SK-N-SH (cell line): ENCODE results near the gene DUSP5. TPM values are rescaled to one million over a fixed set of nuclear protein-coding genes. Genes with fewer than 3 reads are reported as not detected.
A peak's percentile ranks its signal among the peaks of the same experiment; 100 is the strongest.

Experiments used
- CHD2 ChIP-seq: fragments of 150-350 bp; IDR thresholded peaks from 2 replicates; pipeline ENCODE4 v1.6.1; 2018; ENCODE audit warnings: low read length; ENCODE audit not compliant: partially characterized antibody
- ELF1 ChIP-seq: IDR thresholded peaks from 2 replicates; pipeline ENCODE4 v1.4.0; 2012
- EP300 ChIP-seq, 2 experiments: IDR thresholded peaks; 2 replicates each; pipeline versions ENCODE4 v1.4.0 to v1.6.1; 2012; ENCODE audit warnings: borderline replicate concordance in 1 of 2, low read depth in 1 of 2, low read length in 1 of 2
- EZH2phosphoT487 ChIP-seq: fragments of 200-600 bp; sonication (generic); IDR thresholded peaks from 2 replicates; pipeline ENCODE4 v1.6.1; 2017; ENCODE audit warnings: low read depth, mixed run types, mild to moderate bottlenecking, antibody characterized with exemption, moderate library complexity, borderline replicate concordance
- FOXM1 ChIP-seq: IDR thresholded peaks from 2 replicates; pipeline ENCODE4 v1.4.0; 2012; ENCODE audit warnings: low read depth, mild to moderate bottlenecking
- GATA2 ChIP-seq: sonication (generic); formaldehyde crosslinking; IDR thresholded peaks from 2 replicates; pipeline ENCODE4 v1.5.0; 2020; ENCODE audit warnings: mild to moderate bottlenecking, missing genetic modification reagents
- JUND ChIP-seq: IDR thresholded peaks from 2 replicates; pipeline ENCODE4 v1.4.0; 2012
- RAD21 ChIP-seq: IDR thresholded peaks from 2 replicates; pipeline ENCODE4 v1.6.1; 2012; ENCODE audit warnings: mild to moderate bottlenecking, low read length
- RCOR1 ChIP-seq: fragments of 150-350 bp; IDR thresholded peaks from 2 replicates; pipeline ENCODE4 v1.6.1; 2017; ENCODE audit warnings: antibody characterized with exemption, low read length
- RFX5 ChIP-seq: IDR thresholded peaks from 2 replicates; pipeline ENCODE4 v1.6.1; 2012; ENCODE audit warnings: mild to moderate bottlenecking, improper control_type of control experiment, low read length
- RXRA ChIP-seq: IDR thresholded peaks from 2 replicates; pipeline ENCODE4 v1.4.0; 2012; ENCODE audit warnings: low read depth, mild to moderate bottlenecking, borderline replicate concordance
- SIN3A ChIP-seq: IDR thresholded peaks from 2 replicates; pipeline ENCODE4 v1.6.1; 2012; ENCODE audit warnings: low read depth, mild to moderate bottlenecking, low read length, moderate library complexity, borderline replicate concordance
- SMC3 ChIP-seq: IDR thresholded peaks from 2 replicates; pipeline ENCODE4 v1.6.1; 2012; ENCODE audit warnings: low read depth, low read length, improper control_type of control experiment
- TEAD4 ChIP-seq: IDR thresholded peaks from 2 replicates; pipeline ENCODE4 v1.4.0; 2012; ENCODE audit warnings: mild to moderate bottlenecking, borderline replicate concordance; ENCODE audit not compliant: insufficient read depth
- polyA plus RNA-seq, 3 experiments: library from polyadenylated mRNA; depleted of rRNA; stranded (reverse); fragments of >200 nt; gene quantifications; 2 replicates each; pipeline ENCODE4 v1.2.3, GENCODE V29; 2012
- TF ChIP-seq, protein P1 (sequence below): IDR thresholded peaks from 2 replicates; pipeline ENCODE4 v1.6.1; 2012; ENCODE audit warnings: mild to moderate bottlenecking, low read depth, low read length, moderate library complexity
- TF ChIP-seq, protein P2 (sequence below): fragments of 150-350 bp; IDR thresholded peaks from 2 replicates; pipeline ENCODE4 v1.6.1; 2017; ENCODE audit warnings: antibody characterized with exemption, low read length, low read depth, borderline replicate concordance
- TF ChIP-seq, protein P3 (sequence below): fragments of 200-600 bp; sonication (generic); IDR thresholded peaks from 2 replicates; pipeline ENCODE4 v1.6.1; 2017; ENCODE audit warnings: antibody characterized with exemption, mild to moderate bottlenecking, moderate library complexity
- TF ChIP-seq, protein P4 (sequence below): IDR thresholded peaks from 2 replicates; pipeline ENCODE4 v1.4.0; 2012; ENCODE audit warnings: low read depth, borderline replicate concordance

Gene DUSP5
- polyA plus RNA-seq, 1 of the 3 experiments (the other 2 are of a cell fraction) = 52.0 TPM

DNA sequence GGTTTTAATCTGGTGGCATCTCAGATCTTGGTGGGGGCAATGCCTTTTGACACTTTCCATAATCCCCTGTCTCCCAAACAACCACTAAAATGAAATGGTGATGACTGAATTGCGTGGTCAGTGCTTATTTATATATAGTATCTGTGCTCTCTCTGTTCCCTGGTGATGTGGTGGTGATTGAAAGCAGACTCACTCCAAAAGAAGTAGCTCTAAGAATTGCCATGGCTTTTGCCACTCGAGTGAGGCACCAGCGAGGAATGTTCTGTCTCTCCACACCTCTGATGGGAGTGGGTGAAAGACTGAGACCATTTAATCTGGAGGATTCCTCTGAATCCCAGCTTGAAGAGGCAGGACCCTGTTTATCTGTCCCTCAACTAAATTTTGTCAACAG is 2.8 kb downstream of the DUSP5 start (continued):
- TF ChIP-seq, protein P1, sequence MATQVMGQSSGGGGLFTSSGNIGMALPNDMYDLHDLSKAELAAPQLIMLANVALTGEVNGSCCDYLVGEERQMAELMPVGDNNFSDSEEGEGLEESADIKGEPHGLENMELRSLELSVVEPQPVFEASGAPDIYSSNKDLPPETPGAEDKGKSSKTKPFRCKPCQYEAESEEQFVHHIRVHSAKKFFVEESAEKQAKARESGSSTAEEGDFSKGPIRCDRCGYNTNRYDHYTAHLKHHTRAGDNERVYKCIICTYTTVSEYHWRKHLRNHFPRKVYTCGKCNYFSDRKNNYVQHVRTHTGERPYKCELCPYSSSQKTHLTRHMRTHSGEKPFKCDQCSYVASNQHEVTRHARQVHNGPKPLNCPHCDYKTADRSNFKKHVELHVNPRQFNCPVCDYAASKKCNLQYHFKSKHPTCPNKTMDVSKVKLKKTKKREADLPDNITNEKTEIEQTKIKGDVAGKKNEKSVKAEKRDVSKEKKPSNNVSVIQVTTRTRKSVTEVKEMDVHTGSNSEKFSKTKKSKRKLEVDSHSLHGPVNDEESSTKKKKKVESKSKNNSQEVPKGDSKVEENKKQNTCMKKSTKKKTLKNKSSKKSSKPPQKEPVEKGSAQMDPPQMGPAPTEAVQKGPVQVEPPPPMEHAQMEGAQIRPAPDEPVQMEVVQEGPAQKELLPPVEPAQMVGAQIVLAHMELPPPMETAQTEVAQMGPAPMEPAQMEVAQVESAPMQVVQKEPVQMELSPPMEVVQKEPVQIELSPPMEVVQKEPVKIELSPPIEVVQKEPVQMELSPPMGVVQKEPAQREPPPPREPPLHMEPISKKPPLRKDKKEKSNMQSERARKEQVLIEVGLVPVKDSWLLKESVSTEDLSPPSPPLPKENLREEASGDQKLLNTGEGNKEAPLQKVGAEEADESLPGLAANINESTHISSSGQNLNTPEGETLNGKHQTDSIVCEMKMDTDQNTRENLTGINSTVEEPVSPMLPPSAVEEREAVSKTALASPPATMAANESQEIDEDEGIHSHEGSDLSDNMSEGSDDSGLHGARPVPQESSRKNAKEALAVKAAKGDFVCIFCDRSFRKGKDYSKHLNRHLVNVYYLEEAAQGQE = no peak
- TF ChIP-seq SMC3 (no peak), SIN3A (no peak), EZH2phosphoT487 (no peak), TEAD4 (peak; percentile 72), RFX5 (no peak), FOXM1 (no peak), RXRA (peak; percentile 80), ELF1 (no peak), CHD2 (no peak), RAD21 (no peak), JUND (peak; percentile 78), EP300 (IDR thresholded peaks at IDR 0.05; ENCODE audit: borderline replicate concordance in 1 of 2, low read depth in 1 of 2, low read length in 1 of 2) (peak in 1 of 2 experiments; percentile 59; a peak in 1 of 4 replicates), GATA2 (CRISPR knock-in tag) (no peak), RCOR1 (no peak)
- TF ChIP-seq, protein P2, sequence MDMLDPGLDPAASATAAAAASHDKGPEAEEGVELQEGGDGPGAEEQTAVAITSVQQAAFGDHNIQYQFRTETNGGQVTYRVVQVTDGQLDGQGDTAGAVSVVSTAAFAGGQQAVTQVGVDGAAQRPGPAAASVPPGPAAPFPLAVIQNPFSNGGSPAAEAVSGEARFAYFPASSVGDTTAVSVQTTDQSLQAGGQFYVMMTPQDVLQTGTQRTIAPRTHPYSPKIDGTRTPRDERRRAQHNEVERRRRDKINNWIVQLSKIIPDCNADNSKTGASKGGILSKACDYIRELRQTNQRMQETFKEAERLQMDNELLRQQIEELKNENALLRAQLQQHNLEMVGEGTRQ = no peak
- TF ChIP-seq, protein P3, sequence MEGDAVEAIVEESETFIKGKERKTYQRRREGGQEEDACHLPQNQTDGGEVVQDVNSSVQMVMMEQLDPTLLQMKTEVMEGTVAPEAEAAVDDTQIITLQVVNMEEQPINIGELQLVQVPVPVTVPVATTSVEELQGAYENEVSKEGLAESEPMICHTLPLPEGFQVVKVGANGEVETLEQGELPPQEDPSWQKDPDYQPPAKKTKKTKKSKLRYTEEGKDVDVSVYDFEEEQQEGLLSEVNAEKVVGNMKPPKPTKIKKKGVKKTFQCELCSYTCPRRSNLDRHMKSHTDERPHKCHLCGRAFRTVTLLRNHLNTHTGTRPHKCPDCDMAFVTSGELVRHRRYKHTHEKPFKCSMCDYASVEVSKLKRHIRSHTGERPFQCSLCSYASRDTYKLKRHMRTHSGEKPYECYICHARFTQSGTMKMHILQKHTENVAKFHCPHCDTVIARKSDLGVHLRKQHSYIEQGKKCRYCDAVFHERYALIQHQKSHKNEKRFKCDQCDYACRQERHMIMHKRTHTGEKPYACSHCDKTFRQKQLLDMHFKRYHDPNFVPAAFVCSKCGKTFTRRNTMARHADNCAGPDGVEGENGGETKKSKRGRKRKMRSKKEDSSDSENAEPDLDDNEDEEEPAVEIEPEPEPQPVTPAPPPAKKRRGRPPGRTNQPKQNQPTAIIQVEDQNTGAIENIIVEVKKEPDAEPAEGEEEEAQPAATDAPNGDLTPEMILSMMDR = no peak
- TF ChIP-seq, protein P4, sequence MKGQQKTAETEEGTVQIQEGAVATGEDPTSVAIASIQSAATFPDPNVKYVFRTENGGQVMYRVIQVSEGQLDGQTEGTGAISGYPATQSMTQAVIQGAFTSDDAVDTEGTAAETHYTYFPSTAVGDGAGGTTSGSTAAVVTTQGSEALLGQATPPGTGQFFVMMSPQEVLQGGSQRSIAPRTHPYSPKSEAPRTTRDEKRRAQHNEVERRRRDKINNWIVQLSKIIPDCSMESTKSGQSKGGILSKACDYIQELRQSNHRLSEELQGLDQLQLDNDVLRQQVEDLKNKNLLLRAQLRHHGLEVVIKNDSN = no peak
